HUES64 (cell line): ENCODE measurements around the gene SORL1-AS1.

Experiments used
- H3K27ac ChIP-seq: 2 replicates; pipeline ENCODE4 v1.7.0; 2013; ENCODE audit warnings: low read depth, low read length, inconsistent platforms
- H3K27me3 ChIP-seq: 2 replicates; pipeline ENCODE4 v1.6.1; 2013; ENCODE audit warnings: mild to moderate bottlenecking, low read length; ENCODE audit not compliant: insufficient read depth
- H3K36me3 ChIP-seq: 2 replicates; pipeline ENCODE4 v1.6.1; 2013; ENCODE audit warnings: mild to moderate bottlenecking, low read length; ENCODE audit not compliant: insufficient read depth
- H3K4me1 ChIP-seq: 2 replicates; pipeline ENCODE4 v1.6.1; 2013; ENCODE audit warnings: mild to moderate bottlenecking, low read length, moderate library complexity; ENCODE audit not compliant: insufficient read depth
- H3K4me3 ChIP-seq: 2 replicates; pipeline ENCODE4 v1.5.1; 2013; ENCODE audit warnings: mild to moderate bottlenecking, low read length, moderate library complexity
- H3K9ac ChIP-seq: 2 replicates; pipeline ENCODE4 v1.6.1; 2013; ENCODE audit warnings: mild to moderate bottlenecking, low read depth, low read length
- H3K9me3 ChIP-seq: 2 replicates; pipeline ENCODE4 v1.6.1; 2013; ENCODE audit warnings: low read depth, low read length; ENCODE audit not compliant: insufficient read depth
- WGBS: fragments of 150-250, 120-280 bp; methylation state at CpG from one replicate; pipeline ENCODE4 v1.1.7; 2013; ENCODE audit warnings: missing lambda C conversion rate; 5-methylcytosine and 5-hydroxymethylcytosine counted together

SORL1-AS1 gene

DNA sequence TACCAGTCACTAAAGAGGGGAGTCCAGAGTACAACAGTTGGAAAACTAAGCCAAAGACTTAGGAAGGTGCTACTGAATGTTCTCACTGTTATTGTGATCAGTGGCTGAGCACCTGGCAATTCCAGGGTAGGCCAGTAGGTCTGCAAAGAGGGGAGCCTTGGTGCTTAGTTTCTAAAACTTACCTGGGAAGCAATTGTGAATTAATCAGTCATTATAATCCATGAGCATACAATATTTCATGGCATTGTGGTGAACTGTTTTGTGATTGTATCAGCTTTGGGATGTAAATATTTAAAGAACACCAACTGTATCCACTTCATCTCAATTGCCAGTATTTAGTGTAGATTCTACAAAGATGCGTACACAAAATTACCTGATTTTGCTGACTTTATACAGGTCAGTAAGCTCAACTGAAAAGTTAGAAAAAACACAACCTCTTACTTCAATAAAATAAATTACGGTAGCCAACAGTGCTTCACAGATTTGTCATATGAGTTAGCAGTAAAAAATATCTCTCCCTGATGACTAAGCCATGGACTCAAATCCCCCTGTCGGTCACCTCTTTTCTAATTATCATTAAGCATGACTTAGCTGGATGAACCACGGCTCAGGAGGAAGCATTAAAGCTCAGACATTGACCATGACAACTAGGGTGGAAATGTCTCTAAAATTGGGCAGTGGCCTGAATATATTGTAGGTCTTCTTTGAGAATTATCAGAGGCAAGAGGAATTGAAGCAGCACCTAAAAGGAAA is 31.4 kb downstream of the SORL1-AS1 start:
- H3K4me1 ChIP-seq, result peaks cover 3% of the 10 kb centered on the region; the same call in 1 of the 2 replicates

DNA sequence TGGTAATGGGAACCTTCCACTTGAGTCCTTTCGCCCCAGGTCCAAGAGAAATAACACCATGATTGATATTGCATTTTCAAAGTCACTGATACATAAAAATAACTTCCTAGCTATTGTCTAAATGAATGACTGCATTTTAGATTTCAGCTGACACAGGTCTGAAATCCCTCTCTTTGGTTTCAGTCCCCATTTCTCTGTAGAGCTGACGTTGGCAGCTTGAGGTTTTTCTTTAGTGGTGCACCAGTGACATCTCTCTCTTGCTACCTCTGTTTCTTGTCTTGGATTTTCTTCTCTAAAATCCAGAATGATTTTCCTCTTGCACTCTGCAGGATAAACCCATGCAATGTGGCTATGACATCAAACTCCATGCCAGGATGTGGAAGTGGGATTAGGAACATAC is 32.4 kb downstream of the SORL1-AS1 start:
- 92% methylated on average over 2 of the region's 2 CpGs for WGBS
- peaks cover 3% of the 10 kb centered on the region; the same call in 1 of the 2 replicates for H3K4me1 ChIP-seq

More for the DNA sequence above, 31.4 kb downstream of the SORL1-AS1 start:
- no peak overlapping the region for H3K9ac ChIP-seq
- no peaks in the 10 kb centered on the region for H3K36me3 ChIP-seq
- H3K27ac ChIP-seq, result no peak overlapping the region
- WGBS, result 84% methylated on average over 4 of the region's 4 CpGs
- H3K4me3 ChIP-seq, result no peak overlapping the region
- peaks cover 6% of the 10 kb centered on the region; the same call in 1 of the 2 replicates for H3K27me3 ChIP-seq
- H3K9me3 ChIP-seq, result no peaks in the 10 kb centered on the region

DNA sequence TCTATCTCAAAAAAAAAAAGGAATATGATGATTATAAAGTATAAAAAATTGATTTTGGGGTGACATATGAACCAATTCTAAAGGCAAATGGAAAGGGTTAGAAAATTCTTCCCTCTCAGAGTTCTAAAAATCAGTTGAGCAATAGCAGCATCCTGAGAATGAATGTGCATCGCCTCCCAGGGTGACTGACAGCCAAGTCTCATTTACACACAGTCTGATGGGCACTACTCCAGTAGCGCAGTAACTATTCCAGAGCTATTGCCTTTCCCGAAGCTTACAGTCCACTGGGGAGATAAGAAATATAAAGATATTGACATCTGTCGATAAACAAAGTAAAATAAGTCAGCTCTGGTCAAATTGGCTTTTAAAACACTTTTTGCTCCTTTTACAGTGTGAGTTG is 32.9 kb downstream of the SORL1-AS1 start:
- Histone ChIP-seq H3K9me3 (no peaks in the 10 kb centered on the region), H3K36me3 (no peaks in the 10 kb centered on the region), H3K27me3 (no peaks in the 10 kb centered on the region), H3K27ac (no peak overlapping the region), H3K9ac (no peak overlapping the region), H3K4me3 (no peak overlapping the region), H3K4me1 (peaks cover 3% of the 10 kb centered on the region; the same call in 1 of the 2 replicates)
- 94% methylated on average over 4 of the region's 4 CpGs for WGBS

More for the DNA sequence above, 32.4 kb downstream of the SORL1-AS1 start:
- Histone ChIP-seq H3K9me3 (no peaks in the 10 kb centered on the region), H3K9ac (no peak overlapping the region), H3K4me3 (no peak overlapping the region), H3K27ac (no peak overlapping the region), H3K36me3 (no peaks in the 10 kb centered on the region), H3K27me3 (no peaks in the 10 kb centered on the region)

DNA sequence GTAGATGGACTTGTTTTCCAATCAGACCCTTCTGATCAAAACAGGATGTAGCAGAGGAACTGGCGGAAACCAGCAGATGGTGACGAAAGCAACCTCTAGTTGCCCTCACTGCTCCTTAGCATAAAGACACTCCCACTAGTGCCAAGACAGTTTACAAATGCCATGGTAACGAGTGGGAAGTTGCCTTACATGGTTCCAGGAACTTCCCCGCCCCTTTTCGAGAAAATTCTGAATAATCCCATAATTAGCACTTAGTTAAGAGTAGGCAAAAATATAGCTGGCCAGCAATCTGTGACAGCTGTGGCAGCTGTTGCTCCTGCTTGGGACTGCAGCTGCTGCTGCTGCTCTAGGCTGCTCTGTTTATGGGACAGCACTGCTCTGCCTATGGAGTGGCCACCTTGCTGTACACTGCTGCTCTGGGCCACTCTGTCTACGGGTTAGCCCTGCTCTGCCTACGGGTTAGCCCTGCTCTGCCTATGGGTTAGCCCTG is 34.1 kb downstream of the SORL1-AS1 start:
- WGBS, result 88% methylated on average over 7 of the region's 7 CpGs
- no peak overlapping the region for H3K4me3 ChIP-seq
- H3K9me3 ChIP-seq, result no peaks in the 10 kb centered on the region
- H3K27ac ChIP-seq, result no peak overlapping the region
- no peaks in the 10 kb centered on the region for H3K27me3 ChIP-seq
- H3K36me3 ChIP-seq, result no peaks in the 10 kb centered on the region
- H3K4me1 ChIP-seq, result peaks cover 3% of the 10 kb centered on the region; the same call in 1 of the 2 replicates
- no peak overlapping the region for H3K9ac ChIP-seq

DNA sequence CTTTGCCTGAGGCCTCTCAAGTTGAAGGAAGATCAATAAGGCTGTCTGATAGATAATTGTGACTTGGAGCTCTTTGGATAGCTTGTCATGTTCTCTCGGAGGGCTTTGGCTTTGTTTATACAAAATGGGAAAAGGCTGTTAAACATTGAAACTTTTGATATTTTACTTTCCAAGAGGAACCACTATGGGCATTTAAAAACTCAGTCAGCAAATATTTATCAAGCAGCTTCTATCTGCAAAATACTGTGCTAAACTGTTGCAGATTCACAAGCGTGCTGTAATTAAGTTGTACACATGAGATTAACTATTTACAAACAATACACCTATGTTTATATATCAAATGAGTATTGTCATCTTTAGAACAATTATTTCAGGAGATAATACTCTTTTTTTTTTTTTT is 35.2 kb downstream of the SORL1-AS1 start:
- Histone ChIP-seq H3K9ac (no peak overlapping the region), H3K27ac (no peak overlapping the region), H3K4me1 (peaks cover 3% of the 10 kb centered on the region; the same call in 1 of the 2 replicates), H3K9me3 (no peaks in the 10 kb centered on the region), H3K27me3 (no peaks in the 10 kb centered on the region), H3K4me3 (no peak overlapping the region), H3K36me3 (no peaks in the 10 kb centered on the region)
- WGBS, result 91% methylated on average over 2 of the region's 2 CpGs

DNA sequence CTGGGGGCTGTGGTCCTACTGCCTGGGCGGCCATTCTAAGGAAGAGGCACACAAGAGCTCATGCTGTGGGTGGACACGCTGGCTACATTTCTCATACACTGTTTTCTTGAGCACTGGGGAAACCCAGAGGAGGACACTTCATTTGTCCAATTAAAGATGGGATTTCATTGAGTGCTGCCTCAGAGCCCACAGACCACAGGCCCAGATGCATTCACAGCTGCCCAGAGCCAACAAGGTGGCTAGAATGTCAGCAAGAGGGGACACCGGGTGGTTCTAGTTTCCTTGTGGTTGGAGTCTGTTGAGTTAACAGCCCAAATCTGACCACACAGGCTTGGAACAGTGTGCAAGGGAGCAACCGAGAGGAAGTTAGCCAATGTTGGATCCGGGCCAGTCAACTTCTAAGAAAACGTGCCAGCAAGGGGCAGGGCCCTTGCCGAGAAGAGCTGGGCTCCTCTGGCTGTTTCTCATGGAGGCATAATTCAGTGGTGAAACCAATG is 35.7 kb downstream of the SORL1-AS1 start:
- H3K27ac ChIP-seq, result no peak overlapping the region
- H3K9ac ChIP-seq, result no peak overlapping the region
- no peaks in the 10 kb centered on the region for H3K9me3 ChIP-seq
- no peak overlapping the region for H3K4me3 ChIP-seq
- 93% methylated on average over 7 of the region's 7 CpGs for WGBS
- H3K4me1 ChIP-seq, result peaks cover 3% of the 10 kb centered on the region; the same call in 1 of the 2 replicates
- H3K36me3 ChIP-seq, result no peaks in the 10 kb centered on the region
- no peaks in the 10 kb centered on the region for H3K27me3 ChIP-seq

DNA sequence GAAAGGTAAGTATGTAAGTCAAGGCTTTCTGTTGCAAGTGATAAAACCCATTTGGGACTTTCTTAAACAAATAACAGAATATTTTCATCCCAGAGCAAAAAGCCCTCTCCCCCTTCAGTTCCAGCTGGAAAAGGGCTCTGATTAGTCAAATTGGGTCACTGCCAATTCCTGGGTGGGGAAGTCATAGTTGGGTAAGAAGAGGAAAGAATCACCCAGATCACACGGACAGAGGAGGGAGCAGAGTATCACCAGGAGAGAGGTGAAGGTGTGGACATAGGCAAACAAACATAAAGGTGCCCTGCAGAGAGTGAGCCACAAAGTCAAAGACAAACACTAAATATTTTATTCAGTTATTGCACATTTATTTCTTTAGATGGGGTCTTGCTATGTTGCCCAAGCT is 36.9 kb downstream of the SORL1-AS1 start:
- Histone ChIP-seq H3K4me3 (no peak overlapping the region), H3K27ac (no peak overlapping the region), H3K27me3 (no peaks in the 10 kb centered on the region), H3K4me1 (0 out of 2 replicates have a peak, but pooled peaks cover 3% of the 10 kb centered on the region), H3K36me3 (no peaks in the 10 kb centered on the region), H3K9me3 (no peaks in the 10 kb centered on the region), H3K9ac (no peak overlapping the region)
- WGBS, result 0% methylated on average over 1 of the region's 1 CpG

DNA sequence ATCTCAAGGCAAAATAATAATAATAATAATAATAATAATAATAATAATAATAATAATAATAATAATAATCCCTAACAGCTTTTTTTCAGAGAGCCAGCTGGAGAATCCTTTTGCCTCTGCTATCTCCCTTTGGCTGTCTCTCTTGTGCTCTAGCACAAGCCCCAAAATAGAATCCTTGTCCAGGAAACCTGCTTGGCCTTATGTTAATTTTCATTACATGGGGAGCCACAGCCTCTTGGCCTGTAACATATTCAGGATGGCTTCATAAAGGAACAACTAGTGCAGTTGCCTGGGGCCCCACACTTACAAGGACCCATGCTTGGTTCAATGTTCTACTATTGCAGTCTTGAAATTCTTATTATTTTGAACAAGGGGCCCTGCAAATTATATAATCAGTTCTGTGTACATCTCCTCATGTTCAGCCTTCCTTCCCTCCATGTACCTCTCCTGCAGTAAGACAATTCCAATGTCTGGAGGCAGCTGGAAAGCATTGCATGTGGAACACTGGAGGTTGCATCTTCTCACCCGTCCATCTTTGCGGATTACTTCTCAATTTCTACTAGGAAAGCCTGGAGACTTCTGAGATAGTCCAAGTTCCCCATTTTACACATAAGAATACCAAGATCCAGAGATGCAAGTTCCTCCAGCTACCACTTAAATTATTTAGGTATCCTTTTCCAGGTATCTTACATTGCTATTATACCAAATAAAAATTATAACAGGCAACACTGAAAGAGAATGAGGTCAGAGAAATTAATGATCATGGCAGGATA is 38.4 kb downstream of the SORL1-AS1 start:
- Histone ChIP-seq H3K4me3 (no peak overlapping the region), H3K4me1 (no peaks in the 10 kb centered on the region), H3K9ac (no peak overlapping the region), H3K27me3 (no peaks in the 10 kb centered on the region), H3K9me3 (no peaks in the 10 kb centered on the region), H3K27ac (no peak overlapping the region), H3K36me3 (no peaks in the 10 kb centered on the region)
- 92% methylated on average over 2 of the region's 2 CpGs for WGBS

DNA sequence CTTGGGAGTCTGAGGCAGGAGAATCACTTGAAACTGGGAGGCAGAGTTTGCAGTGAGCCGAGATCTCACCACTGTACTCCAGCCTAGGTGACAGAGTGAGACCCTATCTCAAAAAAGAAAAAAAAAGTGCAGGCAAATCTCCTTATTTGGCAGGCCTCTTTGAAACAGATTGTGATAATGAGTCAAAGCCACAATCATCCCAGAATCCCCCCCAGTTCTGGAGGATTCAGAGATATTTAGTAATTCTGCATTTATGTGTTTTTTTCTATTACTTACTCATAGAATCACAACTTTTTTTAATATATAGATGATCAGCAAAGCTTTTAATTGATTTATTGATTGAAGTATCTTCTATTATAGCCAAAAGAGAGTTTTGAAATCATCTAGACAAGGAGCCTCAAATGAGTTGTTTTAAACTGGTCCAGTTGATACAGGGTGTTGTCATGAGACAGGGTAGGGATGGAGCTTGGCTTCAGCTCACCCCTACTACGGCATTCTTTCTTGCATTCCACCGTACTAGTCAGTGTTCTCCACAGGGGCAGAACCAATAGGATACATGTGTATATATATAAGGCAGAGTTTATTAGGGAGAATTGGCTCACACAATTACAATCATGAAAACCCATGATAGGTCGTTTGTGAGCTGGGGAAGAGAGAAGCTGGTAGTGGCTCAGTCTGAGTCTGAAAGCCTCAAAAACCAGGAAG is 39.9 kb downstream of the SORL1-AS1 start:
- H3K9ac ChIP-seq, result no peak overlapping the region
- 96% methylated on average over 4 of the region's 4 CpGs for WGBS
- H3K4me1 ChIP-seq, result peaks cover 4% of the 10 kb centered on the region
- H3K27me3 ChIP-seq, result no peaks in the 10 kb centered on the region
- H3K36me3 ChIP-seq, result no peaks in the 10 kb centered on the region
- H3K27ac ChIP-seq, result no peak overlapping the region
- no peaks in the 10 kb centered on the region for H3K9me3 ChIP-seq
- H3K4me3 ChIP-seq, result no peak overlapping the region

DNA sequence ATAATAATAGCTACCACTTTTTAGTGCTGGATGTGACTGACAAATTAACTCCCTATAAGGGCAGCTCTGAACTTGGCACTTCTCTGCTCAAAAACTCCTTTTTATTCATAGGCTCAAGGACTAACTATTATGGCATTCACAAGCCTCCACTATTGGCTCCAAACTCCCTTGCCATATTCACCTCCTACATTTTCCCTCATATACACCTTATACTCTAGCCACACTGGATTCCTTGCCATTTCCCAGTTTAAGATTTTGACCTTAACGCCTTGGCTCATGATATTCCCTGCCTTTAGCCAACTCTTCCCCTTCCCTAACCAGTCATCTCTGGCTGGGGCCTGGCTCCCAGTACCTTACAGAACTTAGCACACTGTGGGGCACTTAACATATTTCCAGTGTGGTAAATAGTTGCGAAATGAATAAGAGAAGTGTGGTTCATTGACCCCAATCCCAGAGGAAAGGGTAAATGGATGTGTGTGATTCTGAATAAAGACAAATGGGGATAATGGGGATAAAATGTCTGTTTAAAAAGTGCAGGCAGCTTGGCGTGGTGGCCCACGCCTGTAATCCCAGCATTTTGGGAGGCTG is 40.7 kb downstream of the SORL1-AS1 start:
- peaks cover 11% of the 10 kb centered on the region for H3K4me1 ChIP-seq
- H3K27me3 ChIP-seq, result no peaks in the 10 kb centered on the region
- H3K9me3 ChIP-seq, result no peaks in the 10 kb centered on the region
- WGBS, result 94% methylated on average over 4 of the region's 4 CpGs
- no peaks in the 10 kb centered on the region for H3K36me3 ChIP-seq
- no peak overlapping the region for H3K27ac ChIP-seq
- H3K9ac ChIP-seq, result no peak overlapping the region
- no peak overlapping the region for H3K4me3 ChIP-seq
